IPS DF 19.7 (cell line): Measurements from ENCODE around the gene HIF1A.
"Not testable (repeated sequence)": the region's sequence is repeated elsewhere in the genome, so short reads cannot be mapped to it uniquely, and the experiment has no call there.

Source experiments
- DNase-seq: peaks from one replicate; pipeline ENCODE4 v3.0.0-alpha.2; 2013; ENCODE audit warnings: low read depth, low spot score

HIF1A gene

DNA sequence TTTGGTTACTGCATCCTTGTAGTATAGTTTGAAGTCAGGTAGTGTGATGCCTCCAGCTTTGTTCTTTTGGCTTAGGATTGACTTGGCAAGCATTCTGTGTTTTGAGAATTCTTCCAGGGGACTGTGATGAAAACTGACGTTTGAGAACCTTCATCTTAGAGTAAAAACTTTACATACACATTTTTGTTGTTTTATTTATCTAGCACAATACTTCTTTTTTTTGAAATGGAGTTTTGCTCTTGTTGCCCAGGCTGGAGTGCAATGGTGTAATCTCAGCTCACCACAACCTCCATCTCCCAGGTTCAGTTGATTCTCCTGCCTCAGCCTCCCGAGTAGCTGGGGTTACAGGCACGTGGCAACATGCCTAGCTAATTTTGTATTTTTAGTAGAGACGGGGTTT is 13.4 kb downstream of the HIF1A start:
- not testable (repeated sequence) for DNase-seq

GRCh38 chr14:61710853-61711817 is 15.8 kb downstream of the HIF1A start:
- no peak for DNase-seq

DNA sequence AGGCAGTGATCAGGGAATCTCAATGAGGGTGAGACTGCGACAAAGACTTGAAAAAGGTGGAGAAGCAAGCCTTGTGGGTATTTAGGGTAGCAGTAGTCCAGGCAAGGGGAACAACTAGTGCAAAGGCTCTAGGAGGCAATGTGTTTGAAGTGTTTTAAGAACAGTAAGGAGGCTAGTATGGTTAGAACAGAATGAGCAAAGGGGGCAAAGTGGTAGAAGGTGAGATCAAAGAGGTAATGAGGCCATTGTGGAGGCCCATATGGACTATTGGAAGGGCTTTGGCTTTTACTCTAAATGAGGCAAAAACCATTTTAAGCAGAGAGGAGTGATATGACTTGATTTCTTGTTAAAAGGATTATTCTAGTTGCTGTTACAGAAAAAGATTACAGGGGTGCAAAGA is 16.8 kb downstream of the HIF1A start:
- DNase-seq: no peak

- no peak for DNase-seq
Measured at GRCh38 chr14:61713724-61714437, 18.6 kb downstream of the HIF1A start.

- DNase-seq: no peak
Measured at GRCh38 chr14:61716956-61717355, 21.6 kb downstream of the HIF1A start.

GRCh38 chr14:61718039-61718438 is 22.7 kb downstream of the HIF1A start:
- no peak for DNase-seq

DNA sequence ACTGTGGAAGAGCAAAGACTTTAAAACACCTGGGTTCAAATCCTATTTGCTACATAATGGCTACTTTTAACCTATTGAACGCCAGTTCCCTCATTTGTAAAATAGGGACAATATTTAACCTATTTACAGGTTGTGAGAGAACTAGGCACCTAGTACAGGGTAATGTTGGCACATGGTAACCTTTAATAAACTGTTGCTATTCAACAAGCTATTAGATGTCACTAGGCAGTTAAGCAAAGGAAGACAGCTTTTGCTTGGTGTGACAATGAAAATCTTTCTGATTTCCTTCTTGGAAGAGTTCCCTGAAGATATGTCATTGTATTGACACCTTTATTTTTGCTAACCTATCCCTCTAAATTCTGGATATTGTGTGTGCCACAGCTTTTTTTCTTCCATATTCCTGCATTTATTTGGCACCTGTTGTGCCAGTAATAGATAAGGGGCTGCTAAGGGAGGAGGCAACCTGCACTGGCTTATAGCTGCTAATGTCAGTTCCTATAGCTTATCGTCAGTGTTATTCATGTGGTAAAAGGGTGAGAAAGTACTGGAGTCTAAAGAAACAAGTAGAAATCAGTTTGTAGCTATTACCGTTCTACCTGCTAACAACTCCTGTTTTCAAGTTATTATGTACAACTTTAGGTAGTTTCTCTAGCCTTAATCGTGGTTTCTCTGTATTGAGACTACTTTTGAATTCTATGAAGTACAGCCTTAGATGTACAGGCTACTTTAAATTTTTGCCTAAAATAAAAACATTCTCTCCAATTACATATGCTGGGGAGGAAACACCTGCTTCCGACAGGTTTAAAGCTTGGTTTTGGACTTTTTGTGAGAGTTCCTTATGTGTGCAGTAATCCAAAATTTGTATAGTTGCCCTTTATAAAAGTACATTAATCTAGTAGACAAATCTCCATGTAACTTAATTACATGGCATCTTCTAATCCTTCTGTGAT is 24.3 kb downstream of the HIF1A start:
- no peak for DNase-seq

- no peak for DNase-seq
Measured at GRCh38 chr14:61720294-61720661, 25.0 kb downstream of the HIF1A start.

- no peak for DNase-seq
Measured at GRCh38 chr14:61720741-61721140, 25.4 kb downstream of the HIF1A start.

DNA sequence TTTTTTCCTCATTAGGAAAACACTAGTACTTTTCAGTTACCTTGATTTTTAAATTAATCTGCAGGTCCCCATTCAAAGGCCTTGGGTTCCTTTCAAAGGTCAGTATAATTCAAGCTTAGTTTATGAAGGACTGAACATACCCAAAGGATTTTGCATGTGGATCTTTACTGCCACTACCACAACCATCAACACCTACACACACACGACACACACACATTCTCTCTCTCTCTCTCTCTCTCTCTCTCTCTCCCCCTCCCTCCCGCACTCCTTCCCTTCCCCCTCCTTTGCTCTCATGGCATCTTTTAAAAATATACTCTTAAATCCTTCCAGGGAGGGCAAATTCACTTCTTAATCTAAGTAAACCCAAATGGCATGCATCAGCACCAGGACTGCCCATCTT is 28.8 kb downstream of the HIF1A start:
- DNase-seq: no peak

DNA sequence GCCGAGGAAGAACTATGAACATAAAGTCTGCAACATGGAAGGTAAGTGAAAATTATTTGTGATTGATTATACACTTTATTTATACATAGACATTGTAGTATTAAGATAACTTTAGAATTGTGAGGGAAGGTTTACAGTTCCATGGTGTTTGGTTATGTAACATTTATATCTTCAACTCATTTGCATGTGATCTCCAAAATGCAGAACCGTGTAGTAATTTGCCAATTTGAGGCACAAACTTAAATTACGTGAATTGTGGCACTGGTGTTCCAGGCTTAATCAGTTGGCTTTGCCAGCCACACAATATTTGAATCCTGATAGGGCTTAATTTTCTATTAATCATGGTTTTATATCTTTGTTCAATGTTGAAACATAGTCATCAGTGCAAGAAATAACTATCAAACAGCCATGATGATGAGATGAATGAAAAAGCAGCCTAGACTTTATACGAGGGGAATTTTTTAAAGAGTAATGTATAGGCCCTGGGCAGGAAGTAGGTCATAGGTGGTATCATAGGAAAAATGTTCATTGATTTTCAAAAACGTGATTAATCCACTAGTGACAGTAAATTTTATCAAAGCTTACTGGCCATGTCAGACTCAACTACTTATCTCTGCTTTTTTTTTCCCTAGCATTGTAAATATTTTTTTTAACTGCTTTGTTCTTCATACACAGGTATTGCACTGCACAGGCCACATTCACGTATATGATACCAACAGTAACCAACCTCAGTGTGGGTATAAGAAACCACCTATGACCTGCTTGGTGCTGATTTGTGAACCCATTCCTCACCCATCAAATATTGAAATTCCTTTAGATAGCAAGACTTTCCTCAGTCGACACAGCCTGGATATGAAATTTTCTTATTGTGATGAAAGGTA is 31.7 kb downstream of the HIF1A start:
- no peak for DNase-seq

DNA sequence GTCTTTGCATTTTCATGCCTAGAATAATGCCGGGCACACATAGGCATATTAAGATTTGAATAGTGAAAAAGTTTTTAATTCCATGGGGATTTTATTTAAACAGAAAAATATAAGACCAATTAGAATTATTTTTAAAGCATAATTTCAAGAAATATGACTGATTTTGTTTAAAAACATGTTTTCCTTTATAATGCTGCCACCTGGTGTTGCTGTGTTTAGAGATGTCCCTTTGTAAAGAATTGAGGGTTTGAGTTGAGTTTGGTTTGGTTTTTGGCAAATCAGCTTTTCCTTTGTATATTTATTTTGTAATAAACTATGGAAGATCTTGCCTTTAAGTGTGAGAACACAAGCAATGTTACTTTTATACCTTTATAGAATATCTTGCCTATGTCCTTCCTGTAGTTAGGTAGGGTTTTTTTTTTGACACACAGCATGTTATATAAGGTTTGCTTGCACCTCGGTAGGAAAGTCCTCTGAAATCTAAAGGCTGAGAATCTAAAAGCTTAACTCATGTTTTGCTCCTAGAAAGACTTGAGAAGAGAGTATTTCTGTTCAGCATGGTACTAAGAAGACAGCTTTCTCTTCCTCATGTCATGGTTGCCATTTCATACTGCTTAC is 35.6 kb downstream of the HIF1A start:
- DNase-seq: no peak

- DNase-seq: no peak
Measured at GRCh38 chr14:61733972-61734371, 38.7 kb downstream of the HIF1A start.

GRCh38 chr14:61736751-61737150 is 41.4 kb downstream of the HIF1A start:
- DNase-seq: no peak

GRCh38 chr14:61737915-61738314 is 42.6 kb downstream of the HIF1A start:
- no peak for DNase-seq

- DNase-seq: no peak
Measured at GRCh38 chr14:61739133-61739532, 43.8 kb downstream of the HIF1A start.

- DNase-seq: no peak
Measured at GRCh38 chr14:61742371-61742770, 47.1 kb downstream of the HIF1A start.

GRCh38 chr14:61744238-61744637 is 48.9 kb downstream of the HIF1A start:
- DNase-seq: no peak

GRCh38 chr14:61746346-61746745 is 51.0 kb downstream of the HIF1A start:
- not testable (repeated sequence) for DNase-seq

- no peak for DNase-seq
Measured at GRCh38 chr14:61746881-61747280, 51.6 kb downstream of the HIF1A start.
